Panc1 (cell line): ENCODE results near the gene BRIX1. TPM values are rescaled to one million over a fixed set of nuclear protein-coding genes. Genes with fewer than 3 reads are reported as not detected.

Experiments used
- ATAC-seq: fragments of 200-7000 bp; cut with Tn5 transposase; 2 replicates; pipeline ENCODE4 v1.9.1; 2020; ENCODE audit warnings: mild to moderate bottlenecking, moderate library complexity
- BruUV-seq: library from RNA; stranded (reverse); fragments of 400-500 nt; replicated peaks from 2 replicates; lab custom pipeline; 2021; lab: Mats Ljungman, UMichigan
- CTCF ChIA-PET: fragments of 300-600 bp; sonication (Branson Sonifier 250); formaldehyde crosslinking; loops from one replicate; lab custom pipeline; 2022; ENCODE audit warnings: antibody characterized with exemption; lab: Charles Lee
- POLR2A ChIA-PET: fragments of 300-600 bp; sonication (Branson Sonifier 250); formaldehyde crosslinking; loops from one replicate; lab custom pipeline; 2022; ENCODE audit warnings: antibody characterized with exemption; lab: Charles Lee
- DNase-seq: peaks from one replicate; pipeline ENCODE4 v3.0.0-alpha.2; 2010; ENCODE audit warnings: low read depth, low spot score
- H3K27ac ChIP-seq: 2 replicates; pipeline ENCODE4 v1.5.1; 2011; ENCODE audit warnings: mild to moderate bottlenecking, low read length, inconsistent platforms
- H3K27me3 ChIP-seq: fragments of 200-500 bp; sonication (Bioruptor generic); 2 replicates; pipeline ENCODE4 v1.6.0; 2014; ENCODE audit warnings: low read length, inconsistent platforms; ENCODE audit not compliant: control insufficient read depth, insufficient read depth
- H3K36me3 ChIP-seq: fragments of 200-500 bp; sonication (Bioruptor generic); 2 replicates; pipeline ENCODE4 v1.5.1; 2014; ENCODE audit warnings: inconsistent platforms, mild to moderate bottlenecking, low read length, moderate library complexity; ENCODE audit not compliant: control insufficient read depth, insufficient read depth
- H3K4me1 ChIP-seq: 2 replicates; pipeline ENCODE4 v1.5.1; 2011; ENCODE audit warnings: inconsistent platforms, mild to moderate bottlenecking, low read length, moderate library complexity; ENCODE audit not compliant: control insufficient read depth, insufficient read depth
- H3K4me3 ChIP-seq, 2 experiments: 2 replicates each; pipeline ENCODE4 v1.5.1; 2011 to 2012; ENCODE audit warnings: low read depth in 2 of 2, low read length in 2 of 2, mild to moderate bottlenecking in 2 of 2, inconsistent platforms in 1 of 2, moderate library complexity in 1 of 2
- H3K9me3 ChIP-seq: fragments of 200-500 bp; sonication (Bioruptor generic); 2 replicates; pipeline ENCODE4 v1.5.1; 2014; ENCODE audit warnings: low read depth, mild to moderate bottlenecking, inconsistent platforms, low read length, moderate library complexity; ENCODE audit not compliant: control insufficient read depth, insufficient read depth
- POLR2AphosphoS5 ChIP-seq: IDR thresholded peaks from 2 replicates; pipeline ENCODE4 v1.6.1; 2012; ENCODE audit warnings: mild to moderate bottlenecking, low read depth, low read length, moderate library complexity
- REST ChIP-seq, 2 experiments: IDR thresholded peaks; 2 replicates each; pipeline ENCODE4 v1.6.1; 2011 to 2012; ENCODE audit warnings: low read depth in 2 of 2, control low read depth in 1 of 2, low read length in 1 of 2, mild to moderate bottlenecking in 1 of 2, moderate library complexity in 1 of 2; ENCODE audit not compliant: insufficient read depth in 1 of 2
- SIN3A ChIP-seq: IDR thresholded peaks from 2 replicates; pipeline ENCODE4 v1.6.1; 2012; ENCODE audit warnings: low read depth, mild to moderate bottlenecking, low read length, moderate library complexity, borderline replicate concordance; ENCODE audit not compliant: insufficient read depth
- TCF7L2 ChIP-seq: IDR thresholded peaks from 2 replicates; pipeline ENCODE4 v1.6.1; 2011; ENCODE audit warnings: mild to moderate bottlenecking, low read depth, low read length, inconsistent platforms
- in situ Hi-C: cut with HindIII; loops from 2 replicates; pipeline ENCODE4 v1.10.0; 2016; ENCODE audit warnings: low sequenced_read_pairs, low pct_unique_long_range_greater_than_20kb
- intact Hi-C: fragments of 100-400 bp; cut with micrococcal nuclease; formaldehyde crosslinking; loops from one replicate; pipeline ENCODE4 v1.10.0; 2022; ENCODE audit not compliant: unreplicated experiment
- total RNA-seq: library from RNA; stranded (reverse); gene quantifications from one replicate; pipeline ENCODE4 v1.2.1, GENCODE V29; 2021; ENCODE audit not compliant: unreplicated experiment
- TF ChIP-seq, protein P1 (sequence below): fragments of 450-650 bp; IDR thresholded peaks from 2 replicates; pipeline ENCODE4 v1.5.1; 2017; ENCODE audit warnings: mild to moderate bottlenecking

The BRIX1 gene
- total RNA-seq, 1 experiment from 2014 or later: 46.6 TPM

GRCh38 chr5:34916518-34916917 is 1.0 kb downstream of the BRIX1 start:
- ATAC-seq (no peak), DNase-seq (no peak)
- intact Hi-C loops: no loop called here
- in situ Hi-C loops: no loop called here
- BruUV-seq: no TSS peak
- H3K4me1 ChIP-seq: peaks cover 12% of the 10 kb centered on the region
- peaks cover 49% of the 10 kb centered on the region for H3K36me3 ChIP-seq
- H3K4me3 ChIP-seq: peak overlapping the region; percentile 98 to 99
- ChIA-PET POLR2A (interaction anchor here (0.5 to 2.4 kb wide), 3 partner anchors 13 to 18 kb away, joined by 3 to 17 read pairs (median 4); partner anchors contain the start of gene DNAJC21), CTCF (no interaction called here)
- no peaks in the 10 kb centered on the region for H3K27me3 ChIP-seq
- H3K9me3 ChIP-seq: no peaks in the 10 kb centered on the region
- peak overlapping the region; percentile 99 for H3K27ac ChIP-seq
- TF ChIP-seq REST (IDR thresholded peaks at IDR 0.05; ENCODE audit: insufficient read depth in 1 of 2, low read depth in 2 of 2, low read length in 1 of 2): no peak
- 0 out of 2 replicates have a peak, but pooled peaks have one; percentile 0 for TF ChIP-seq TCF7L2

DNA sequence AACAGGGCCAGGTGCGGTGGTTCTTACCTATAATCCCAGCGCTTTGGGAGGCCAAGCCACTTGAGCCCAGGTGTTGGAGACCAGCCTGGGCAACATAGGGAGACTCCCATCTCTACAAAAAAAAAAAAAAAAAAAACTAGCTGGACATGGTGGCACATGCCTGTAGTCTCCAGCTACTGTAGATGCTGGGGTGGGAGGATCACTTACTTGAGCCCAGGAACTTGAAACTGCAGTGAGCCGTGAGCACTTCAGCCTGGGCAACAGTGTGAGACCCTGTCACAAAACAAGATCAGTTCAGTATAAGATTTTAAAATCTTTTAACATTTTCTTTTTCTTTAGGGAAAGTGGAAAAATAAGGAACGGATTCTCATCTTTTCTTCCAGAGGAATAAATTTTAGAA is 2.5 kb downstream of the BRIX1 start:
- Histone ChIP-seq H3K36me3 (peaks cover 53% of the 10 kb centered on the region), H3K4me3 (peak overlapping the region in 1 of 2 experiments; percentile 98; a peak in 1 of 4 replicates), H3K27me3 (no peaks in the 10 kb centered on the region), H3K4me1 (peaks cover 18% of the 10 kb centered on the region), H3K9me3 (no peaks in the 10 kb centered on the region), H3K27ac (0 out of 2 replicates have a peak overlapping the region, but pooled peaks have one; percentile 31)
- POLR2A ChIA-PET: interaction anchor here (0.6 kb wide), 2 partner anchors 38 to 1462 kb away, joined by 5 to 6 read pairs; no protein-coding TSS in a partner anchor
- no TSS peak for BruUV-seq
- ATAC-seq (no peak), DNase-seq (no peak)
- TF ChIP-seq, protein P1, sequence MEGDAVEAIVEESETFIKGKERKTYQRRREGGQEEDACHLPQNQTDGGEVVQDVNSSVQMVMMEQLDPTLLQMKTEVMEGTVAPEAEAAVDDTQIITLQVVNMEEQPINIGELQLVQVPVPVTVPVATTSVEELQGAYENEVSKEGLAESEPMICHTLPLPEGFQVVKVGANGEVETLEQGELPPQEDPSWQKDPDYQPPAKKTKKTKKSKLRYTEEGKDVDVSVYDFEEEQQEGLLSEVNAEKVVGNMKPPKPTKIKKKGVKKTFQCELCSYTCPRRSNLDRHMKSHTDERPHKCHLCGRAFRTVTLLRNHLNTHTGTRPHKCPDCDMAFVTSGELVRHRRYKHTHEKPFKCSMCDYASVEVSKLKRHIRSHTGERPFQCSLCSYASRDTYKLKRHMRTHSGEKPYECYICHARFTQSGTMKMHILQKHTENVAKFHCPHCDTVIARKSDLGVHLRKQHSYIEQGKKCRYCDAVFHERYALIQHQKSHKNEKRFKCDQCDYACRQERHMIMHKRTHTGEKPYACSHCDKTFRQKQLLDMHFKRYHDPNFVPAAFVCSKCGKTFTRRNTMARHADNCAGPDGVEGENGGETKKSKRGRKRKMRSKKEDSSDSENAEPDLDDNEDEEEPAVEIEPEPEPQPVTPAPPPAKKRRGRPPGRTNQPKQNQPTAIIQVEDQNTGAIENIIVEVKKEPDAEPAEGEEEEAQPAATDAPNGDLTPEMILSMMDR: no peak
- TF ChIP-seq POLR2AphosphoS5 (no peak), TCF7L2 (no peak), SIN3A (no peak), REST (IDR thresholded peaks at IDR 0.05; ENCODE audit: insufficient read depth in 1 of 2, low read depth in 2 of 2, low read length in 1 of 2) (no peak)
- CTCF ChIA-PET: interaction anchor here (0.8 kb wide), 1 partner anchor 11 kb away, joined by 11 read pairs; no protein-coding TSS in a partner anchor
- in situ Hi-C loops: no loop called here
- intact Hi-C loops: no loop called here
